ENCODE data around the gene CACTIN. TPM values are rescaled to one million over a fixed set of nuclear protein-coding genes. Genes with fewer than 3 reads are reported as not detected.

Gene CACTIN
- total RNA-seq, 3 donors from 2014 or later = 22.4 to 26.8 (median 22.6) TPM

DNA sequence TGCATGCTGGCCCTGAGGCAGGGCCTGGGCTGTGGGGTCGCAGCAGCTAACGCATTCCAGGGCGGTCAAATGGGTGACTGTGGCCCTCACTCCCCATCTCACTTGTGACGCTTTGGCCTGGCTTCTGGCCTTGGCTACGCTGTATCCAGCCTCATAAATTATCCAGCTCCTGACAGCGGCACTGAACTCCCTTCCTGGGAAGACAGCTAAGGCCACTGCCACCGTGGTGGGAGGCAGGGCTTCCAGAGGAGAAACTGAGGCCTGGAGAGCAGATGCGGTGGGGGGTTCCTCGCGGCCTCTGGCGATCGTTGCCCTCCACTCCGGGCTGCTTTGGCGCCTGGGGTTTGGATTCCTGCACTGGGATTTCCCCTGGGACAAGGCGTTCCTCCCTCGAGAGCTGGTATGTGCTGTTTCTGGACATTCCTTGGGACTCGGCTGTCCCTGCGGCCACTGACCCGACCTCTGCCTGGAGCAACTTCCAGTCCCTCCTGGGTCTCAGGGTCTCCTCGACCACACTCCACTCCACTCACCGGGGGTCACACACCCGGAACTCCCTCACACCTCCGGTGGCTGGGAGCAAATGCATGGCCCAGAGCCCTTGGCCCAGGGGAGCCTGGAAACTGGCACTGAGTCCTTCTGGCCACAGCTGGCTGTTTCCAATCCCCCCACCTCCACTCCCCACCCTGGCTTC lies 23.3 kb downstream of the CACTIN start:
- Histone ChIP-seq H3K9me3 (no peaks in the 10 kb centered on the region), H3K36me3 (ENCODE audit: low read depth) (no peaks in the 10 kb centered on the region), H3K4me3 (no peak overlapping the region), H3K4me1 (ENCODE audit: low read depth) (peaks cover 28% of the 10 kb centered on the region)
- ATAC-seq (no peak), DNase-seq (no peak)
- TF ChIP-seq, protein P1, sequence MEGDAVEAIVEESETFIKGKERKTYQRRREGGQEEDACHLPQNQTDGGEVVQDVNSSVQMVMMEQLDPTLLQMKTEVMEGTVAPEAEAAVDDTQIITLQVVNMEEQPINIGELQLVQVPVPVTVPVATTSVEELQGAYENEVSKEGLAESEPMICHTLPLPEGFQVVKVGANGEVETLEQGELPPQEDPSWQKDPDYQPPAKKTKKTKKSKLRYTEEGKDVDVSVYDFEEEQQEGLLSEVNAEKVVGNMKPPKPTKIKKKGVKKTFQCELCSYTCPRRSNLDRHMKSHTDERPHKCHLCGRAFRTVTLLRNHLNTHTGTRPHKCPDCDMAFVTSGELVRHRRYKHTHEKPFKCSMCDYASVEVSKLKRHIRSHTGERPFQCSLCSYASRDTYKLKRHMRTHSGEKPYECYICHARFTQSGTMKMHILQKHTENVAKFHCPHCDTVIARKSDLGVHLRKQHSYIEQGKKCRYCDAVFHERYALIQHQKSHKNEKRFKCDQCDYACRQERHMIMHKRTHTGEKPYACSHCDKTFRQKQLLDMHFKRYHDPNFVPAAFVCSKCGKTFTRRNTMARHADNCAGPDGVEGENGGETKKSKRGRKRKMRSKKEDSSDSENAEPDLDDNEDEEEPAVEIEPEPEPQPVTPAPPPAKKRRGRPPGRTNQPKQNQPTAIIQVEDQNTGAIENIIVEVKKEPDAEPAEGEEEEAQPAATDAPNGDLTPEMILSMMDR (IDR thresholded peaks at IDR 0.05) = no peak
- intact Hi-C loops (cut with DNase I, micrococcal nuclease) = no loop called here

DNA sequence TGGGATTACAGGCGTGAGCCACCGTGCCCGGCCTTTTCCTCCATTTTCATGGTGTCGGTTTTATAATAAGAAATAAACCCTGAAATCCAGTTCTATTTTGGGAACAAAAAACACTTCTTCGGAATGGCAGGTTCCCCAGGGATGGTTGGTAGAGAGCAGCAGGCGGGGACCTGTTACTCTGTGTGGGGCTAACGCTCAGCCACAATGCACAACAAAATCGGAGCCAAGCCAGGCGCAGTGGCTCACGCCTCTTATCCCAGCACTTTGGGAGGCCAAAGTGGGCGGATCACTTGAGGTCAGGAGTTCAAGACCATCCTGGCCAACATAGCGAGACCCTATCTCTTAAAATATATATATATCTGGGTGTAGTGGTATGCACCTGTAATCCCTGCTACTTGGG lies 25.6 kb downstream of the CACTIN start:
- intact Hi-C loops (cut with DNase I, micrococcal nuclease) = no loop called here
- Histone ChIP-seq H3K4me3 (no peak overlapping the region), H3K9me3 (no peaks in the 10 kb centered on the region), H3K4me1 (ENCODE audit: low read depth) (peaks cover 12% of the 10 kb centered on the region), H3K36me3 (ENCODE audit: low read depth) (no peaks in the 10 kb centered on the region)
- TF ChIP-seq, protein P1 (IDR thresholded peaks at IDR 0.05) = no peak
- ATAC-seq (no peak), DNase-seq (no peak)

DNA sequence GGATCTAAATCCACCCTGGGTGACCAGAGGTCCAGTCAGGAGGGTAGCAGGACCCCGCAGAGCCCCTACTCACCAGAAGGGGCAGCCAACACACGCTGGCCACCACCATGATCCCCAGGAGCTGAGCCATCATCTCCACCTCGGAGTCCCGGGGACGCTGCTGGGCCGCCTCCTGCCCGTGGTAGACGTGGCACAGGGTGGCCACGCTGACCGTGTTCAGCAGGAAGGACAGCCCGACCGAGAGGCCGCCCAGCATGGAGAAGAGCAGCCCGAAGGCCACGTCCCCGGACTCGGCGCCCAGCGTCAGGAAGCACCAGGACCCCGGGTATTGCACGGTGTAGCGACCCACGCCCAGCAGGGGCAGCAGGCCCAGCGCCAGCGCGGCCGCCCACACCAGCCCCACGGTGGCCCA lies 26.8 kb downstream of the CACTIN start:
- Histone ChIP-seq H3K9me3 (no peaks in the 10 kb centered on the region), H3K4me1 (ENCODE audit: low read depth) (peaks cover 2% of the 10 kb centered on the region), H3K36me3 (ENCODE audit: low read depth) (no peaks in the 10 kb centered on the region), H3K4me3 (no peak overlapping the region)
- no peak for ATAC-seq
- TF ChIP-seq, protein P1 (IDR thresholded peaks at IDR 0.05) = no peak
- DNase-seq = no peak
- intact Hi-C loops (cut with DNase I, micrococcal nuclease) = no loop called here

DNA sequence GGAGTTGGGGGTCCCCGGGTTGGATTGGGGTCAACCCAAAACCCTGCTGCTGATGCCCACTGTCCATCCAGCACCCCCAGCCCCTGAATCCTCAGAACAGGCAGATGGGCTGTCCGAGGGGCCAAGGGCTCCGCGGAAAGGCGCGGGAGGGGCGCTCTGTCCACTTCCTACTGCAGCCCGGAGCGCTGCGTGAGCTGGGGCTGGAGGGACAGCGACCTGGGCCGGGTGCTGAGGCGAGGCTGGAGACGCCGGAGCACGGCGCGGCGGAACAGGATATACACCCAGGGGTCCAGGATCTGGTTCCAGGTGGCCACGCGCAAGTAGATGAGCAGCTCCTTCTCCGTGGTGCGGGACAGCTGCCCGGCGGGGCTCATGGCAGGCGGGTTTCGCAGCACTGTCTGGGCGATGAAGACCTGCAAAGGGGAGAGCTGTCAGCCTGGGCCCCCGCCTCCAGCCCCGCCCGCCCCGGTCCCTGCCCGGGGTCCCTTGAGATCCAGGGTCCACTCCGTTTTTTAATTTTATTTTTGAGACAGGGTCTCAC lies 31.0 kb downstream of the CACTIN start:
- intact Hi-C loops (cut with DNase I, micrococcal nuclease) = no loop called here
- H3K36me3 ChIP-seq (ENCODE audit: low read depth) = no peaks in the 10 kb centered on the region
- DNase-seq = no peak
- H3K4me1 ChIP-seq (ENCODE audit: low read depth) = no peaks in the 10 kb centered on the region
- H3K9me3 ChIP-seq = no peaks in the 10 kb centered on the region
- no peak for ATAC-seq
- TF ChIP-seq, protein P1 (IDR thresholded peaks at IDR 0.05) = no peak
- no peak overlapping the region for H3K4me3 ChIP-seq

DNA sequence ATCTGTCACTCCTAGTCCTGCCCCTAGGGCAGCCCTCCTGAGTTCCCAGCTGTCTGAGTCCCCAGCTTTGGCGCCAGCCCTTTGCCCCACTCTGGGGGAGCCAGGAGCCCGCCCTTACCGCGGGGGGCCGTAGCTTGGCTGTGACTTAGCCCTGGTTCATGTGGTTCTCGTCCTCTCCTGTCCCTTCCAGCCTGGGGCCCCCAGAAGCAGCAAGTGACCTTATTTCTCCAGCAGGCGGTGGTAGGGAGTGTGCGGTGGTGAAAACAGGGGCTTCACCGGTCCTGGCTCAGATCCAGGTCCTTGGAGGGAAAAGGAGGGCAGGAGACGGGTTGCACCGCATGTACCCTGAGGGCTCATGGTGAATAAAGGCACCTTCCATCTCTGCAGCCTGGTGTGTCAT lies 33.4 kb downstream of the CACTIN start:
- Histone ChIP-seq H3K36me3 (ENCODE audit: low read depth) (no peaks in the 10 kb centered on the region), H3K9me3 (no peaks in the 10 kb centered on the region), H3K4me3 (no peak overlapping the region), H3K4me1 (ENCODE audit: low read depth) (no peaks in the 10 kb centered on the region)
- DNase-seq (no peak), ATAC-seq (no peak)
- intact Hi-C loops (cut with DNase I, micrococcal nuclease) = no loop called here
- TF ChIP-seq, protein P1 (IDR thresholded peaks at IDR 0.05) = no peak

Measured in mucosa of descending colon (tissue), 3 donors.